NT2/D1 (cell line): ENCODE data around the gene SLC6A8.
"Not testable (repeated sequence)": the region's sequence is repeated elsewhere in the genome, so short reads cannot be mapped to it uniquely, and the experiment has no call there.

Experiments used
- DNase-seq: peaks from one replicate; pipeline ENCODE4 v3.0.0-alpha.2; 2011; ENCODE audit warnings: low read depth, low spot score
- H3K27me3 ChIP-seq: 2 replicates; pipeline ENCODE4 v1.6.0; 2011; ENCODE audit warnings: mild to moderate bottlenecking; ENCODE audit not compliant: insufficient read length, insufficient read depth
- H3K36me3 ChIP-seq: 2 replicates; pipeline ENCODE4 v1.6.1; 2011; ENCODE audit warnings: mild to moderate bottlenecking, low read length, mixed read lengths; ENCODE audit not compliant: insufficient read depth, insufficient read length
- H3K4me1 ChIP-seq: 2 replicates; pipeline ENCODE4 v1.5.1; 2011; ENCODE audit not compliant: insufficient read depth, insufficient read length
- H3K4me3 ChIP-seq: 2 replicates; pipeline ENCODE4 v1.5.1; 2011; ENCODE audit warnings: low read depth; ENCODE audit not compliant: insufficient read length
- H3K9ac ChIP-seq: 2 replicates; pipeline ENCODE4 v1.6.0; 2011; ENCODE audit warnings: low read depth; ENCODE audit not compliant: insufficient read length
- H3K9me3 ChIP-seq: 2 replicates; pipeline ENCODE4 v1.5.1; 2011; ENCODE audit warnings: mild to moderate bottlenecking, low read length; ENCODE audit not compliant: insufficient read depth
- SUZ12 ChIP-seq: IDR thresholded peaks from 2 replicates; pipeline ENCODE4 v1.6.1; 2011; ENCODE audit not compliant: insufficient read length, insufficient read depth; ENCODE audit errors: extremely low read depth
- YY1 ChIP-seq: IDR thresholded peaks from 2 replicates; pipeline ENCODE4 v1.6.1; 2011; ENCODE audit not compliant: insufficient read length, insufficient read depth
- ZNF274 ChIP-seq: IDR thresholded peaks from 2 replicates; pipeline ENCODE4 v1.6.1; 2011; ENCODE audit warnings: mild to moderate bottlenecking, low read depth, low read length

Gene SLC6A8

GRCh38 chrX:153740631-153741222 is 53.0 kb downstream of the SLC6A8 start:
- DNase-seq, result no peak
- peaks cover 2% of the 10 kb centered on the region for H3K4me1 ChIP-seq
- TF ChIP-seq ZNF274, result no peak
- no peak for TF ChIP-seq SUZ12
- no peak for TF ChIP-seq YY1
- H3K27me3 ChIP-seq, result no peaks in the 10 kb centered on the region
- H3K4me3 ChIP-seq, result no peak overlapping the region
- no peaks in the 10 kb centered on the region for H3K36me3 ChIP-seq
- H3K9me3 ChIP-seq, result no peaks in the 10 kb centered on the region
- H3K9ac ChIP-seq, result no peak overlapping the region

DNA sequence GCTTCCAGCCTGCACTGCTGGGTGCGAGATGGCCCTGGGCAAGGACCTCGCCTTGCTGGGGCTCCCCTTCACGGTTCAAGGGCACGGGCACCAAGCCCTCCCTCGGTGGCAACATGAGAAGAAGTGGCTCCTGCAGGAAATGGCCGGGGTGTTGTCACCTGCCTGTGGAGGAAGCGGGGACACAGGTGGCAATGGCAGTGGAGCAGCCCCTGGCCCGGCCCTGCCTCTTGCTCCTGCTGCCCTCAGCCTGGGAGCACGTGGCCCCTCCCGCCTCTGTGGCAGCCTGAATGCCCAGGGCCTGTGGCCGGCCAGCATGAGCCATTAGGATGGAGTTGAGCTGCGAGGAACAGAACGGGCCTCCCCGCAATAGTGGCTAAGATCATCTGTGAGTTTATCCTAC is 53.7 kb downstream of the SLC6A8 start:
- H3K9me3 ChIP-seq, result no peaks in the 10 kb centered on the region
- no peaks in the 10 kb centered on the region for H3K4me1 ChIP-seq
- DNase-seq, result no peak
- H3K9ac ChIP-seq, result no peak overlapping the region
- H3K4me3 ChIP-seq, result no peak overlapping the region
- H3K36me3 ChIP-seq, result no peaks in the 10 kb centered on the region
- TF ChIP-seq ZNF274 (no peak), SUZ12 (no peak), YY1 (no peak)
- no peaks in the 10 kb centered on the region for H3K27me3 ChIP-seq

- H3K4me3 ChIP-seq, DNase-seq, H3K36me3 ChIP-seq, H3K9ac ChIP-seq, H3K9me3 ChIP-seq, H3K27me3 ChIP-seq, H3K4me1 ChIP-seq: not testable (repeated sequence)
Measured at GRCh38 chrX:153742111-153742510, 54.4 kb downstream of the SLC6A8 start.

DNA sequence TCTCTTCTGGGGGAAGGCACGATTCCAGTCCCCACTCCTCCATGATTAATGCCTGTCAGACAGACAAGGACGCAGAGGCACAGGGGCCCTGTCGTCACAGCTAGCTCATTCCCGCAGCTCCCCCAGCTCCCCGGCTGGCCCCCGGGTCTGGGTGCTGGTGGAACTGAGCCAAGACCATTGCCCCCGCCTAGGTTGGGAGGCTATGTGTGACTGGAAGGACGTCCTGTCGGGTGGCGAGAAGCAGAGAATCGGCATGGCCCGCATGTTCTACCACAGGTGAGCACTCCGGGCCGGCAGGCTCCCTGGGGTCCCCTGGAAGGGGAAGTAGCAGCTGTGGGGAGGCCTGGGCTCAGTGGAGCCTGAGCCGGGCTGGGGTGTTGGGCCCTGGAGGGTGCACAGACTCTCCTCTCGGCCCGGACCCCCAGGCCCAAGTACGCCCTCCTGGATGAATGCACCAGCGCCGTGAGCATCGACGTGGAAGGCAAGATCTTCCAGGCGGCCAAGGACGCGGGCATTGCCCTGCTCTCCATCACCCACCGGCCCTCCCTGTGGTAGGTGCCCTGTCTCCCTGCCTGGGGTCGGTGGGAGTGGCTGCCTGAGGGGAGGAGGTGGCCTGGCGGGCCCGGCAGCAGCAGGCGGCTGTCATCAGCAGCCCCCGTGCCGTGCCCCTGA is 55.2 kb downstream of the SLC6A8 start:
- H3K9me3 ChIP-seq, H3K27me3 ChIP-seq, H3K36me3 ChIP-seq, H3K4me3 ChIP-seq, H3K9ac ChIP-seq, H3K4me1 ChIP-seq, DNase-seq: not testable (repeated sequence)

DNA sequence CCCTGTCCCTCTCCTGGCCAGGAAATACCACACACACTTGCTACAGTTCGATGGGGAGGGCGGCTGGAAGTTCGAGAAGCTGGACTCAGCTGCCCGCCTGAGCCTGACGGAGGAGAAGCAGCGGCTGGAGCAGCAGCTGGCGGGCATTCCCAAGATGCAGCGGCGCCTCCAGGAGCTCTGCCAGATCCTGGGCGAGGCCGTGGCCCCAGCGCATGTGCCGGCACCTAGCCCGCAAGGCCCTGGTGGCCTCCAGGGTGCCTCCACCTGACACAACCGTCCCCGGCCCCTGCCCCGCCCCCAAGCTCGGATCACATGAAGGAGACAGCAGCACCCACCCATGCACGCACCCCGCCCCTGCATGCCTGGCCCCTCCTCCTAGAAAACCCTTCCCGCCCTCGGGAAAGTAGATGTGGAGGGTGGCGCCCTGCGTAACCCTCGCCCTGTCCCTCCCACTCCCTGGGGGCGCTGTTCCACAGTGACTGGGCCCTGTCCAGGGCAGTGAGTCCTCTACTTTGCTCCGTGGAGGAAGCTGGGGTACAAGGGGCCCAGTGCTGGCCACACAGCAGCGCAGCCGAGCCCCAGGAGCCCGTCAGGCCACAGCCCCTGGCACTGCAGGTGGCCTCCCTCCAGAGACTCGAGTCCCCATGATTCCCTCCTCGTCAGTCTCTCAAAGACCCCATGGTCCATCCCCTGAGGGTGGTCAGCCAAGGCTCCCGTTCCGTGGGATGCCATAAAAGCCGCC is 55.9 kb downstream of the SLC6A8 start:
- H3K36me3 ChIP-seq, H3K9me3 ChIP-seq, H3K9ac ChIP-seq, DNase-seq, H3K4me3 ChIP-seq, H3K4me1 ChIP-seq, H3K27me3 ChIP-seq: not testable (repeated sequence)

- H3K27me3 ChIP-seq, result no peaks in the 10 kb centered on the region
- DNase-seq, result no peak
- TF ChIP-seq SUZ12, result no peak
- TF ChIP-seq ZNF274, result no peak
- TF ChIP-seq YY1, result no peak
- no peak overlapping the region for H3K9ac ChIP-seq
- H3K4me3 ChIP-seq, result no peak overlapping the region
- H3K36me3 ChIP-seq, result no peaks in the 10 kb centered on the region
- no peaks in the 10 kb centered on the region for H3K9me3 ChIP-seq
- H3K4me1 ChIP-seq, result no peaks in the 10 kb centered on the region
Measured at GRCh38 chrX:153744210-153745066, 56.7 kb downstream of the SLC6A8 start.

DNA sequence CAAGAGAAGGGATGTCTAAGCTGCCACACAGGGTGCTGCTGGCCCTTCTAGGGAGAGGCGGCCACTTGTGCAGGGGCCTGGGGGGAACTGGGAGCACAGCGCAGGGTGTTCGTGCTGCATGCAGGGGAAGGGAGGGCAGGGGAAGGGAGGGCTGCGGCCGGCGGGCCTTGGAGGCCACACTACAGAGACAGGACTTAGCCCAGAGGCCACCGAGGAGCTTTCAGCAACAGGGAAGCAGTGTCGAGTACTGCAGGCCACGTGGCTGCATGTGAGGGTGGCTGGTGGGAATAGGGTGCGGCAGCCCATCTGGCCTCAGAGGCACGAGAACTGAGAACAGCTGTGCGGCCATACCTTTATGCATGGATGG is 57.3 kb downstream of the SLC6A8 start:
- not testable (repeated sequence) for H3K9ac ChIP-seq, H3K27me3 ChIP-seq, DNase-seq, H3K36me3 ChIP-seq, H3K9me3 ChIP-seq, H3K4me3 ChIP-seq, H3K4me1 ChIP-seq
